ENCODE measurements around the gene ICAM1. TPM values are rescaled to one million over a fixed set of nuclear protein-coding genes. Genes with fewer than 3 reads are reported as not detected.
A peak's percentile ranks its signal among the peaks of the same experiment; 100 is the strongest.
"Not testable (repeated sequence)": the region's sequence is repeated elsewhere in the genome, so short reads cannot be mapped to it uniquely, and the experiment has no call there.

ICAM1 gene
- 75.1 and 81.1 TPM in 2 replicates for total RNA-seq (2014; rRNA removed; shearing (Covaris generic))

DNA sequence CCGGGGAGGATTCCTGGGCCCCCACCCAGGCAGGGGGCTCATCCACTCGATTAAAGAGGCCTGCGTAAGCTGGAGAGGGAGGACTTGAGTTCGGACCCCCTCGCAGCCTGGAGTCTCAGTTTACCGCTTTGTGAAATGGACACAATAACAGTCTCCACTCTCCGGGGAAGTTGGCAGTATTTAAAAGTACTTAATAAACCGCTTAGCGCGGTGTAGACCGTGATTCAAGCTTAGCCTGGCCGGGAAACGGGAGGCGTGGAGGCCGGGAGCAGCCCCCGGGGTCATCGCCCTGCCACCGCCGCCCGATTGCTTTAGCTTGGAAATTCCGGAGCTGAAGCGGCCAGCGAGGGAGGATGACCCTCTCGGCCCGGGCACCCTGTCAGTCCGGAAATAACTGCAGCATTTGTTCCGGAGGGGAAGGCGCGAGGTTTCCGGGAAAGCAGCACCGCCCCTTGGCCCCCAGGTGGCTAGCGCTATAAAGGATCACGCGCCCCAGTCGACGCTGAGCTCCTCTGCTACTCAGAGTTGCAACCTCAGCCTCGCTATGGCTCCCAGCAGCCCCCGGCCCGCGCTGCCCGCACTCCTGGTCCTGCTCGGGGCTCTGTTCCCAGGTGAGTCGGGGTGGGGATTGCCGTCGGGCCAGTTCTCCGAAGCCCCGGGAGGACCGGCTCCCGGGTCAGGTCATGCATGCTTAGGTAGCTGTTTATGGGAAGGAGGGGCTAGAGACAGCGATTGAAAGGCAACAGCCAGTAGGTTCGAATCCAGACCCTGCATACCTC, at the start of gene ICAM1:
Gene ICAM1 (plus strand): TSS at position 505 of the 779 bp plus-strand sequence. CDS start 40 bp downstream, at position 545.
- peak; percentile 92 for DNase-seq (ENCODE audit: low read depth)

GRCh38 chr19:10222201-10222890, 48.6 kb upstream of the ICAM1 start:
- DNase-seq (ENCODE audit: low read depth): no peak

DNA sequence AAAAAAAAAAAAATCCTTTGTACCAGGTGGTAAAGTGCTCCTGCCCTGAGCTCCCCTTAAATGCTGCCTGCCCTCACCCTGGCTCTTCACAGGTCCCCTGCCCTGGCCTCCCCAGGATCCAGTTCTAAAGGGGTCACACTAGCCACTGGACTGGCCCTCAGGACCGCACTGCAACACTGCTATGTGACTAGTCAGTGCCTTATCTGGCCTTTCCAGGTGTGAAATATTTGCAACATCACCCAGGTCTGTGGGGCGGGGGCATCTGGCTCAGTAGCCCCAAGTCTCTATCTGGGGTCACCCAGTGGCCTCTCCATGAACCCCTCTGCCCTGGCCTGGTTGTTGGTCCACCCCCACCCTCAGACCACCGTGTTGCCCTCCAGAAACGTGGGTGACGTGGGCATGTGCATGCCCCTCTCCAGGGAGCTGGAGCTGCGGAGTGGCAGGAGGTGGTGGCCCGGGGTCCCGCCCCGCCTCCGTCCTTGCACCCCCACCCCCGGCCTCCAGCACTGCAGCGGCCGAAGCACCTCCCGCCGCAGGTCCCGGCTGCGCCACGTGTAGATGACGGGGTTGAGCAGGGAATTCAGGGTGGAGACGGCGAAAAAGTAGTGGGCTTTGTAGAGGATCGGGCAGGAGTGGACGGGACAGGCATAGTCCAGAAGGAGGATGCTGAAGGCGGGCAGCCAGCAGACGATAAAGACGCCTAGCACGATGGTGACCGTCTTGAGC, 47.3 kb upstream of the ICAM1 start:
- no peak for DNase-seq (ENCODE audit: low read depth)

DNA sequence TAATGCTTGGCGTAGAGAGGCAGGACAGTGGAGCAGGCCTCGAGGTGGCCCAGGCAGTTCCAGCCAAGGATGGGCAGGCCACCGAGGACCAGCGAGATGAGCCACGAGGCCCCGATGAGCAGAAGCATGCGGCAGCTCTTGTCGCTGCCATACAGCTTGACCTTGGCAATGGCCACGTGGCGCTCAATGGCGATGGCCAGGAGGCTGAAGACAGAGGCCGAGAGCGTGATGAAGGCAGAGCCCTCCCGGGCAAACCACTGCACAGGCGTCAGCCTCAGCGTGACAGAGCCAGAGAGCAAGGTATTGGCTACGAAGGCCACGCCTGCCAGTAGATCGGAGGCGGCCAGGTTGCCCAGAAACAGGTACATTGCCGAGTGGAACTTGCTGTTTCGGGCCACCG, 46.6 kb upstream of the ICAM1 start:
- no peak for DNase-seq (ENCODE audit: low read depth)

GRCh38 chr19:10226021-10226375, 44.9 kb upstream of the ICAM1 start:
- no peak for DNase-seq (ENCODE audit: low read depth)

- no peak for DNase-seq (ENCODE audit: low read depth)
These were observed 44.4 kb upstream of the ICAM1 start for GRCh38 chr19:10226376-10227025.

- peak; percentile 64 for DNase-seq (ENCODE audit: low read depth)
These were observed 43.6 kb upstream of the ICAM1 start for GRCh38 chr19:10227026-10227971.

DNA sequence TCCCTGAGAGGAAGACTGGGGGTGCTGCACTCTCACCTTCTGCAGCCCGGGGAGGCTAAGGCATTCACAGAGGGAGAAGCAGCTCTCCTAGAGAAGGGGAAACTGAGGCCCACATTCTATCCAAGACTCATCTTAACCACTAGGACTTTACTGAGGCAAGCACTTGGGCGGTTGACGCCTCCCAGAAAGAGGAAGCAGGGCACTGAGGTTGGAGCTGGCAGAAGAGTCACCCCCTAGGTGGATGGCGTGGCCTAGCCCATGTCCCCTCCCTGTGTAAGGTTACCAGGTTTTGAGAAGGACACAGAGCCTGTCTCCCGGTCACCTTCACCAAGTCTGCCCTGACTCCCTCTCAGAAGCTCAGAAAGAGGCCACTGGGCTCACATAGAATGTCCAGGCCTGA, 42.5 kb upstream of the ICAM1 start:
- DNase-seq (ENCODE audit: low read depth): no peak

- DNase-seq (ENCODE audit: low read depth): peak; percentile 40
These were observed 42.0 kb upstream of the ICAM1 start for GRCh38 chr19:10228920-10229319.

DNA sequence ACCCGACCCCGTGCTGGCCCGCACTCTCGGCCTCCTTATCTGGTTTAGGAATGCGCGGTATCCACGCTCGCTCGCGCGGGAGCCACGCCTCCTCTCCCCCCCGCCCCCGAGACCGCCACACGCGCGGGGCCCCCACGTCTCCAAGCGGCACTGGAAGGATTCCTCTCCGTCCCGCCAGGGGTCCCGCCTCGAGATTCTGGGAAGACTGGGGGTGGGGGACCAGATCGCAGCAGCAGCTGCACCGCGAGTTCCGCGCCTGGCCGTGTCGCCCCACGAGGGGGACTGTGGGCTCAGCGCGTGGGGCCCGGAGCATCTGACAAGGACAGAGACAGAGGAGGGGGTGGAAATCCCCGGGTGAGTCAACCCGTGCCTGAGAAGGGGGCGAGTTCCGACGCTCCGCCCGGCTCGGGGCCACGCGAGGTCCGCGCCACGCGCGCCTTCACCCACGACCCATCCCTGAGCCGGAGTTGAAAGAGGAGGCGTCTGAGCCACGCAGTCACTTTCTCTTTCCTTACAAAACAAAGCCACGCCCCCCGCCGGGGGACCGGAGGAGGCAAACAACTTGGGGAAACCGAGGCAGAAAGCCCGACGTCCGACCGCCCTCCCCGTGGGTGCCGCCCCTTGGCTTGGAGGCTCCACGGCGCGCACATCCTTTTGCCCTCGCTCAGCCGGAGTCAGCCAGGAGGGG, 40.6 kb upstream of the ICAM1 start:
- no peak for DNase-seq (ENCODE audit: low read depth)

- DNase-seq (ENCODE audit: low read depth): peak; percentile 76
These were observed 39.9 kb upstream of the ICAM1 start, which contains the start of gene S1PR2 for GRCh38 chr19:10230861-10231611. S1PR2 (minus strand) TSS chr19:10231331; CDS start chr19:10224905, 6,426 bp downstream.

DNA sequence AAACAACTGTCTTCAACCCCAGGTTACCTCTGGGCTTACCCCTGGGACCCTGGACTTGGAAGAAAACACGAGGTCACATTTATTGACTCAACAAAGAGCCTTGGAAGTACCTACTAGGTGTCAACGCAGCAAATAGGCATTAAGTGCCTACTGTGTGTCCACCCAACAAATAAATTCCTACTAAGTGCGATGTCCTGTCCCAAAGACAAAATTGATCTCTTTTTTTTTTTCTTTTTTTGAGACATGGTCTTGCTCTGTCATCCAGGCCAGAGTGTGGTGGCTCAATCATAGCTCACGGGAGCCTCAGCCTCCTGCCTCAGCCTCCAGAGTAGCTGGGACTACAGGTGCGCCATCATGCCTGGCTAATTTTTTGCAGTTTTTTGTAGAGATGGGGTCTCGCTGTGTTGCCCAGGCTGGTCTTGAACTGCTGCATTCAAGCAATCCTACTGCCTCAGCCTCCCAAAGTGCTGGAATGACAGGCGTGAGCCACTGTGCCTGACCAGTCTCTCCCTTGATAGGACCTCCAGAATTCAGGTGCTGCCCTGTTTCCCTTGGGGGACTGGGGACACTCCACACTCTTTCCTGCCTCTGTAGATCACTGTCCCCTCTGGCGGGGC, 39.2 kb upstream of the ICAM1 start:
- no peak for DNase-seq (ENCODE audit: low read depth)

DNA sequence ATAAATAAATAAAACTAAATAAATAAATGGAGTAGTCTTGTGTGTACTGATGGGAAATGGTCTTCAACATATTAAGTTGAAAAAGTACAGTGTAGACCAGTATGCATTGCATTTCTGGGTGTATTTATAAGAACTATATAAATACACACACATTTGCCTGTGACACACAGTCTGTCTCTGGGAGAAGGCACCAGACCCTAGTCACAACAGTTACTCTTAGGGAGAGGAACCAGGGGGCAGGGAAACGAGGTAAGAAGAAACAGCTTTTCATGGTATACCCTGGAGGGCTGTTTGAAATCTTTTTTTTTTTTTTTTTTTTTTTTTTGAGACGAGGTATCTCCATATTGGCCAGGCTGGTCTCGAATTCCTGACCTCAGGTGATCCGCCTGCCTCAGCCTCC, 37.0 kb upstream of the ICAM1 start:
- no peak for DNase-seq (ENCODE audit: low read depth)

DNA sequence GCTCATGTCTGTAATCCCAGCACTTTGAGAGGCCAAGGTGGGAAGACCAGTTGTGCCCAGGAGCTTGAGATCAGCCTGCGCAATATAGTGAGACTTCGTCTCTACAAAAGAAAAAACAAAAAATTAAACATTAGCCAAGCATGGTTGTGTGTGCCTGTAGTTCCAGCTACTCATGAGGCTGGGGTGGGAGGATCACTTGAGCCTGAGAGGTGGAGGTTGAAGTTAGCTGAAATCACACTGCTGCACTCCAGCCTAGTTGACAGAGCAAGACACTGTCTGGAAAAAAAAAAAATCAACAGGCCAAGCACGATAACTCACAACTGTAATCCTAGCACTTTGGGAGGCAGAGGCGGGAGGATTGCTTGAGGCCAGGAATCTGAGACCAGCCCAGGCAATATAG, 35.9 kb upstream of the ICAM1 start:
- DNase-seq (ENCODE audit: low read depth): no peak

DNA sequence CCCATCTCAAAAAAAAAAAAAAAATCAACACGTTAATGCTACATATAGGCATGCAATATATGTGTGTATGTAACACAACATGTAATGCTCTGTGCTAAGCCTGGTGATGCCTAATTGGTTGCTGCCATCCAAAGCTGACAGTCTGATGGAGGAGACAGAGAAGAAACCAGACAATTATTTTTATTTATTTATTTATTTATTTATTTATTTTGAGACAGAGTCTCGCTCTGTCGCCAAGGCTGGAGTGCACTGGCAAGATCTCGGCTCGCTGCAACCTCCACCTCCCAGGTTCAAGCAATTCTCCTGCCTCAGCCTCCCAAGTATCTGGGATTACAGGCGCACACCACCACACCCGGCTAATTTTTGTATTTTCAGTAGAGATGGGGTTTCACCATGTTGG, 35.5 kb upstream of the ICAM1 start:
- DNase-seq (ENCODE audit: low read depth): not testable (repeated sequence)

DNA sequence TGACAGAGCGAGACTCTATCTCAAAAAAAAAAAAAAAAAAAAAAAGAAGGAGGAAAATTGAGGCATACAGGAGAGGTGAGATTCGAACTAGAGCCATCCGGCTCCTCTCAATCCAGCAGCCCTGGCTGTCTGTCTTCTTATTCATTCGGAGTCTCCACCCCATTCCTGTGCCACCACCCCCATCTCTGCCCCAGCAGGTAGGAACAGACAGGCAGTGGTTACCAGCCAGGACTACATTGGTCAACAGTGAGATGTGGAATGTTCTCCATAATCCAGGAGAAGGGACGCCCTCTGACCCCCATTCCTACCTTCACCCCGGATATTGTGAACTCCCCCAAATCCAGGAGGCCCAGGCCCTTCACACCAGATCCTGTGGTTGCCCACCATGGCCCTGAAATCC, 33.2 kb upstream of the ICAM1 start:
- DNase-seq (ENCODE audit: low read depth): no peak

- peak; percentile 57 for DNase-seq (ENCODE audit: low read depth)
These were observed 32.6 kb upstream of the ICAM1 start for GRCh38 chr19:10238172-10238783.

GRCh38 chr19:10241826-10242449, 29.0 kb upstream of the ICAM1 start:
- not testable (repeated sequence) for DNase-seq (ENCODE audit: low read depth)
